ENCODE data around the gene GRIK4. TPM values are rescaled to one million over a fixed set of nuclear protein-coding genes. Genes with fewer than 3 reads are reported as not detected.

Gene GRIK4
- polyA plus RNA-seq, 3 donors = under 0.01 to 0.15 (median 0.01) TPM

DNA sequence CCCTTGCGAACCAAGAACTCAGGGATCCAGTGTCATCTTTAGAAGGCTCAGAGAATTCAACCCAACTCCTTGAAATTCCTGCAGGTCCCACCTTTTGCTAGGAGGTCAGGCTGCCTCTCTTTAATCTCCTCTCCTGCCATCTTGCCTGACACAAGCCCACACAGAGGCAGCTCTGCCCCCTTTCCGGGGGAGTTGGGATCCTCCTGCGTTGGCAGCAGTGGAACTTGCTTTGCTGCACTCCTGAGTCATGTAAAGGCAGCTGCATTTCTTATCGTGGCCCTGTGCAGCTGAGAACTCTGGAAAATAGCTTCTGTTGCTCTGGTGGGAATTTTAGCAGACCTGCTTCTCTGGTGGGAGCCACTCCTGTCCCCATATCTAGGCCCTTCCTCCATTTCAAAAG is 370.0 kb downstream of the GRIK4 start:
- 45 to 72% (median 68%) methylated on average over 4 of the region's 4 CpGs for WGBS, 3 donors
- no peak overlapping the region for H3K27ac ChIP-seq (ENCODE audit: low read depth, low read length)

DNA sequence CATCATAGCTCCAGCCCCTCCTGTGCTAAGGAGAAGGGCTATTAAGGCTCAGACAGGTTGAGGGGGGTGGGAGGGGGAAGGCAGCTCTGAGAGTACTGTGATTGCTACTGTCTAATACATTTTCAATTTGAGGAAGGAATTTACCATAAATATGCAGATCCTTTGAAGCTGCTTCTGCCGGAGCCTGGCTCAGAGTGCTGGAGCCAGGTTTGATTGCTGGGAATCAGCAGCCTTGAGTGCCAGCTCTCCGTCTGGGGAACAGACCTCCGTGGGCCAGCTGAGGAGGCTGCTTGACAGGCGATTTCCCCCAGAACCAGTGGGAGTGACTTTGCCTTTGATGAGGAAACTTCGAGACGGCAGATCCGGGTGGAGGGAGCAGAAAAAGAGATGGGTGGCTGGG is 370.6 kb downstream of the GRIK4 start:
- WGBS, 3 donors = 44 to 46% (median 45%) methylated on average over 7 of the region's 7 CpGs
- no peak overlapping the region for H3K27ac ChIP-seq (ENCODE audit: low read depth, low read length)

DNA sequence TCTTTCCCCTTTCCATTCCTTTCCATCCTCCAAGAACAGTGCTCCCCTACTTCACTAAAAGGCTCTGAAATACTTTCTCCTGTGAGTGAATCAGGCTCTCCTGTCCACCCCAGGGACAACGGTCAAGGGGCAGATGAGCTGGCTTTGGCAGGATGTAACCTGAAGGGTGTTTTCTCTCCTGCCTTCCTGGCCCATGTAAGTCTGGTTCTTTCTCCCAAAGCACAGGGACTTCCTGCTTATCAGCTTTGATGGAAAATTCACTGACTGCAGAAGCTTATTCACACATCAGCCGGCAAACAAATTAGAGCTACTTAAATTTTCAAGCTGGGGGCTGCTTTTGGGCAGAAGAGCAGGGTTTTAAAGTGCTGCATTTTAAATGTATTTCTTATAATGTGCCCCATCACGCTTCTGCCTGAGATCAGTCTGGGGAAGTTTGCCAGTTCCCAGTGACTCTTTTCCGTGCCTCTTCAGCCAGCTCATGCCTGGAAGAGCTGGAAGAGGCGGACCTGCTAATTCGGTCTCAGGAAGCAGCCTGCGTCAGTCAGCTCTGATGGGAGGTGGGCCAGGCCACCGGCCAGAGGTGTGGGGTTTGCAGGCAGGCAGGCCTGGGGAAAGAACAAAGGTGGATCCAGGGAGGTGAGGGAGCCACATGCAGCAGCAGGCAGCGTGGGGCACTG is 372.0 kb downstream of the GRIK4 start:
- no peak overlapping the region for H3K27ac ChIP-seq (ENCODE audit: low read depth, low read length)
- 34 to 48% (median 42%) methylated on average over 9 of the region's 9 CpGs for WGBS, 3 donors

DNA sequence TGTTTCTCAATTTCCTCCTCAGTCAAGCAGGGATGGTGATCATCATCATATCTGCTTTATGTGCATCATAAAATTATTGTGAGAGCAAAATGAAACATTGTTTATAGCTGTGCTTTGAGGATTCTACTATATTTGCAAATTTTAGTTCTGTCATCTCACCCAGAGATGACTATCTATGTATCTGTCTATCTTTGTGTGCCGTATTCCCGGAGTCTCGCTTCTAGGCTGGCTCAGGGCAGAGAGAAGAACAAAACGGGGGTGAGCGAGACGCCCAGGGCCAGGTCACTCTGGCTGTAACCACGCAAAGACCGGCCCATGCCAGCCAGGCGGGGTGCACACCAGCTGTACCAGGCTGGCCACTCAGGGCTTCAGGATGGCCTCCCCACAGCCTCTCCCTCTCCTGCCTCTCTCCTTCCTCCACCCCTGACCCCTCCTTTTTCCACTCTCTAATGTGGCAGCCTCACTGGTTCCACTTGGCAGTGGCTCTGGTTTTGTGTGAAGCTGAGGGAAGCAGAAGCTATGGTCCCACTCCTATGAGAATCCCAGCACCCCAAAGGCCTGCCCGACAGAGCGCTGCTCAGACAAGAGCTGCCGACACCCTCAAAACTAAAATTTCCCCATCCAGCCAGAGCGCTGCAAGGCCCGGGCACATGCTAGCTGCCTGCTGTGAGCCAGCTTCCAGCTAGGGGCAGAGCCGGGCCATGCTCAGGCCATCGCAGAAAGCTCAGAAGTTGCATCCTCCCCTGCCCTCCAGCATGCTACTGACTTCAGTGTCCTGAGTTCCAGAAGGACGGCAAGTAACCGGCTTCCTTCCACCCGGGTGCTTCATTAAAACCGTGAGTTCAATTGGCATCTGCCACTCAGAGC is 372.8 kb downstream of the GRIK4 start:
- WGBS, 3 donors = 89 to 92% (median 91%) methylated on average over 20 of the region's 20 CpGs
- no peak overlapping the region for H3K27ac ChIP-seq (ENCODE audit: low read depth, low read length)

DNA sequence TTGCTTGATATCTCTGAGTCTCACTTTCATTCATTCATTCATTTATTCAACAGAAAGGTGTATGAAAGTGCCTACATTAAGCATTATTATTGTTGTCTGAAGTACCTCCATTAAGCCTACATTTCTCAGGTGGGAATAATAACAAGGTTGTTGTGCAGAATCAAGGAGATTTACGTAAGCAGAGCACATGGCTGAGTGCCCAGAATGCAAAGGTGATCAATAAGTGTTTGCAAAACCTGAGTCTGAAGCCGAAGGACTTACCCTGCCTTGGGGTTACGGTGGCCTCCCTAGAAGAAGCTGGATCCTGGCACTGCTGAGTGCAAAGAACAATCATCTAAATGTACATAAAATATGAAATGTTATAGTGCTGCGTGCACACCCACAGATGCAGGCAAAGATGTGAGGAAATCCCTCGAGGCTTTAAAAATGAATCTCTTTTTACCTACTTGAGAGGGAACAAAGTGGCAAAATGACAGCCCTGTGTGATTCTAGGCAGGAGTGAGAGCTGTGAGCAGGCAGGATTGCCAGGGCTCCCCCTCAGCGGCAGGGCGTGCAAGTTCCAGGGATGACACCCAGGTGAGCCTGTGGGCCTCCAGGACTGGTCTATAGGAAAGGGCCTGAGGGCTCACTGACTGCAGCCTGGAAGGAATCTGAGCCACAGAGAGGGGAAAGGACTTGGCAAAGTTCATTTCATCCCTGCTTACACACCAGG is 379.2 kb downstream of the GRIK4 start:
- WGBS, 3 donors = 47 to 88% (median 86%) methylated on average over 7 of the region's 7 CpGs
- H3K27ac ChIP-seq (ENCODE audit: low read depth, low read length) = no peak overlapping the region

DNA sequence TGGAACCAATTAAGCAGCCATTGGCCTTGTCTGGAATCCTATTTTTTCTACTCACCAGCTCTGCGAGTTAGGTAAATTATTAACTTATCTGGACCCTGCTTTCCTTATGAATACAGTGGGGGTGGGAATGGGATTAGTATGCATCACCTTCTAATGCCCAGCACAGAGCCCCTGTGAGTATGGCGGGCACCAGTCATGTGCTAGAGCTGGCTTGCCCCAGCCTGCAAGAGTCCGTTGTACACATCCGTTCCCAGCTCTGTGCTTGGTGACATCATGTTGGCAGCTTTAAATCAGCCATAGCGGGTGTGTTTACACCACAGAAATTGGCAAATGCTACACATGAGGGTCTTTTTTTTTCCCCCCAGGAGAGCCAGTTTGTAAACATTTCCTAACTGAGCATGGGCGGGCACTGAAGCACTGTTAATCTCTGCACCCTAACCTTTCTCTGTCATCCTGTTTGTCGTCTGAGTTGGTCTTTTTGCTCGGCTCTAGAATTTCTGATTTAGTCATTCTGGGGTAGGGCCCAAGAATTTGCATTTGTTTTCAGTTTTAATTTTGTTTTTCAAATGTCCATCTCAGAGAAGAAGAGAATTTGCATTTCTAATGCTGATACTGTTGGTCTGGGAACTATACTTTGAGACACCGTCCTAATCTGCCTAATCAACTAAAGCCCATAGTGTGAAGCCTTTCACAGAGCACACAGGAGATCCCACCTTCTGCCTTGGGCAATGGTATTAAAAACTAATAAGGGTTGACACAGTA is 382.1 kb downstream of the GRIK4 start:
- 77 to 87% (median 84%) methylated on average over 9 of the region's 9 CpGs for WGBS, 3 donors
- H3K27ac ChIP-seq (ENCODE audit: low read depth, low read length) = no peak overlapping the region

DNA sequence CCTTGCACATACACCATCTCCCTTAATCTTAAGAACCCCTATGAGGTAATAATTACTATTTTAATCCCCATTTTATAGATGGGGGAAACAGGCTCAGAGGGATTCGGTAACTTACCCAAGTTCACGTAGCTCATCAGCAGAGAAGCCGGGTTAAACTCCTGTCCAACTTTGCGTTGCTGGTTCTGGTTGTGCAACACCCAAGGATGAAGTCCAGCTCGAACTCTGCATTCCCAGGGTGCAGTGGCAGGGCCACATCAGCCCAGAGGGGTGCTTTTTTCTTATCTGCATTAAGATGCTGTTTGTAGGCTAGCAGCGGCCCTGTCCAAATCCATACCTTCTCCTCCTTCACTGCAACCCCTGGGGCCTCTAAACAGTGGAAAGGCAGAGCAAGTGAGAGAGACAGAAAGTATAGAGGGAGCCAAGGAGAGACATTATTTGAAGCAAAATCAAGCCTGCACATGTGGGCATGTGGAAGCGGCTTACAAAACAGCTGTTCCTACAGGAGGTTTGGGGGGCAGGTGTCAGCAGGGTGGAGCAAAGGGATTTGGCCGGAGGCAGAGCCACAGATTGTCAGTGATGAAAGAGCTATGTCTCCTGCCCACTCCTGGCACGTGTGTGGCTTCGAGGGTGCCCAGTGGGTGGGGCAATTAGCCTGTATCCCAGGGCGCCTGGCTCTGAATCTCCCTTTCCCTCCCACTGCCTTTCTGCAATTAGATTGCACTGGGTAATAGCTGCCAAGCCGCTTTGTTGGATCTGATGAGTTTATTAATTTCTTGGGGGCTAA is 382.8 kb downstream of the GRIK4 start:
- 66 to 71% (median 68%) methylated on average over 12 of the region's 12 CpGs for WGBS, 3 donors
- H3K27ac ChIP-seq (ENCODE audit: low read depth, low read length) = no peak overlapping the region

DNA sequence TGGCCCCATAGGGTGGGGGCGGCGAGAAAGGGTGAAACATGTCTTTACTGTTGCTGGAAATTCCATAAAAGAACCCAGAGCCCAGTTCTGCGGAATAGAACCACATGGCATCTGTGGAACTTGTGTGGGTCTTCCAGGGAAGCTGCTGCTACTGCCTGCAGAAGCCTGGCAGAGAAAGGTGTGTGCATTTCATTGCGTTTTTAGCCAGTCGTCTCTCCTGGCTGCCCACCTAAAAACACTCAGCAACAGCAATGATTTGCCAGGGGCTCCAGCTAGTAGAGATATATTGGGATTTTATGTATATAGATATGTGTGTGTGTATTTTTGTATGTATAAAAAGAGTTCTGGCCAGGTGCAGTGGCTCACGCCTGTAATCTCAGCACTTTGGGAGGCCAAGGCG is 385.1 kb downstream of the GRIK4 start:
- no peak overlapping the region for H3K27ac ChIP-seq (ENCODE audit: low read depth, low read length)
- 87 to 97% (median 94%) methylated on average over 7 of the region's 7 CpGs for WGBS, 3 donors

DNA sequence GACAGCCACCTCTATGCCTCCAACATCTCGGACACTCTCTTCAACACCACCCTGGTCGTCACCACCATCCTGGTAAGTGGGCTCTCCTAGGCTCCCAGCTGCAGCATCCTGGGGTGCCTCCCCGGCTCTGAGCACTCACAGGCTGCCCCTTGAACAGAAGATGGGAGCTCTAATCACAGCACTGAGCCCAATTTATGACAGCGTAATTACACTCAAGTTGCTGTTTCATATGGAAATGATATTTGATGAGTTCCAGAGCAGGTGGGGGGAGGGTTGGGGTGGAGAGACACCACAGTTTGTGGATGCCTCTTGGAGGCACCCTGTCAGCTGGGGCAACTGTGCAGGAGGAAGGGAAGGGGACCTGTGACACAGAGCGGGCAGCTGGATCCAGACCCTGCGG is 387.0 kb downstream of the GRIK4 start:
- WGBS, 3 donors = 75 to 79% (median 78%) methylated on average over 6 of the region's 6 CpGs
- no peak overlapping the region for H3K27ac ChIP-seq (ENCODE audit: low read depth, low read length)

DNA sequence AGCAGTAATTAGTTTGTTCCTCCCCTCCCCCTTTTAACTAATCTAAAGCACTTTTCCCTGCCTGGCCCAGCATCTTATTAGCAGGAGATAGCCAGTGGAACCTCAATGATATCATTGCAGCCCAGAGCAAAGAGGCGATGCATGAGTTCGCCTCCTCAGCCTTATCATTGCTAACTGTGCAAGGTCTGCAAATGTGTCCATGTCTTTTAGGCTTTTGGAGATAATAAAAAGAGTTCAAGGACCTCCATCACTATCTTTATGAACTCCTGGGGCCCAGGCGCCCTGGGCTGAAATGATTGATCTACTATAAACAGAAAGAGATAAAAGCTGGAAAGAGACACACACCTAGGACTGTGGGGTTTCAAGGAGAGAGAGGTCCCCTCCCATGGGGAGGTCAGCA is 388.2 kb downstream of the GRIK4 start:
- H3K27ac ChIP-seq (ENCODE audit: low read depth, low read length) = no peak overlapping the region
- 66 to 88% (median 88%) methylated on average over 3 of the region's 3 CpGs for WGBS, 3 donors

DNA sequence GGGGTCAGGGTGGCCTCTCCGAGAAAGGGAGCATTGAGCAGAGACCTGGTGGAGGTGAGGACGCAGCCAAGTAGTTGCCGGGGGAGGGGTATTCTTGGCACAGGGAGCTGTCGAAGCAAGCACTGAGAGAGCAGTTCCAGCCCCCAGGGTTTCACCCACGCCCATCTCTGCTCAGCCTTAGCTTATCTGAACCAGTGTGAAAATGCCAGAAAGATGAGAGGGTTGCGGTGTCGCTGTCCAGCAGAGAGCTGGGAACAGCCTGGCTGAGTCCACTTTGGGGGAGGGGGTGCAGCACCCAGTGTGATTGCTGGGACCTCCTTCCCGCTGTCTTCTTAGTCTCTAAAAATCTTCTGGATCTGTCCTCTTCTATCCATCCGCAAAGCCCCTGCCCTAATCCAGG is 389.1 kb downstream of the GRIK4 start:
- 37 to 57% (median 48%) methylated on average over 9 of the region's 9 CpGs for WGBS, 3 donors
- H3K27ac ChIP-seq (ENCODE audit: low read depth, low read length) = no peak overlapping the region

DNA sequence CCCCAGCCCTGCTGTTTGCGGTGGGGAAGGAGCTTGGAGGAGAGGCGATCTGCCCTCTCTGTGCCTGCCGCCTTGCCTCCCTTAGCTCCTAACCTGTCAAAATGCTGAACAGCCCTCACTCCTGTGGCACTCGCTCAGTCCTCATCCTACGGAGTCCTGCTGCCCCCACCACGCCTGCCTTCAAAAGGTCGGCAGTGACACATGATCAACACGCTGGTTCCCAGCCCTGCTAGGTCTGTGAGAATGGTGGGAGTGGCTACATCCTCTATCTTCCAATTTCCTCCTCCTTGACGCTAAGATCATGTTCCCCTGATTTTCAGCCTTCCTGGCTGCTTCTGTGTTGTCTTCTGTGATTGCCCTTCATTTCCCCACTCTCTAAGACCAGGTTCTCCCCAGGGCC is 392.1 kb downstream of the GRIK4 start:
- no peak overlapping the region for H3K27ac ChIP-seq (ENCODE audit: low read depth, low read length)
- 33 to 45% (median 40%) methylated on average over 9 of the region's 9 CpGs for WGBS, 3 donors

DNA sequence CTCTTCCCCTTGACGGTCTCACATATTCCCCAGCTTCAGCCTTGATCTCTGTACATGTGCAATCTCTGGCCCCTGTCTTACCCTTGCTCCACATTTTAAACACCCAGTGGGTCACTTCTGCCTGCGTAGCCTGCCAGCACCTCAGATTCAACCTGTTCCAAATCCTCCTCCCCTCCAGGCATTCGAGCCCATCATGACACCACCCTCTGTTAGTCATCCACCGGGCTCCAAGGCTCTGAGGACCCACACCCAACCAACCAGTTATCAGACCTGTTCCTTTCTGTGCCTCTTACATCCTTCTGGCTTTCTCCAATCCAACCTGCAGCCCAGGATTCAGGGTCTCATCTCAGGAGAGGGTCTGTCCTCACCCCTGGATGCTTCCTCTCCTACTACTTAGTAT is 392.6 kb downstream of the GRIK4 start:
- 60 to 68% (median 68%) methylated on average over 4 of the region's 4 CpGs for WGBS, 3 donors

DNA sequence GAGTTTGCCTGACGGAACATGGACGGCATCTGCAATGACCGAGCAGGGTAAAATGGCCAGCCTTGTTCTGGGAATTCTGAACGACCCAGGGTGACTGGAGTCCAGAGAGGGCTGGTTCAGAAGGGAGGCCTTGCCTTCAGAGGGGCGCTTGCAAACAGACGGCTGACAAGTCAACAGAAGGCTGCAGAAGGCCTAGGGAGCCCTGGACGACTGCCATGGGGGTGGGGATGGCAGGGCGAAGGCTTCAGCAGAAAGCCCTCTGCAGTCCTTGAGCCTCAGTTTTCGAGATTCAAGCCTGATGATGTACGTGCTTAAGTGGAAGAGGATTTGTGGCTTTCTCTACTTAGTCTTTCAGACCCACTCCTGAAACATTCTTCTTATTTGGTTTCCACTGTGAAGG is 395.2 kb downstream of the GRIK4 start:
- H3K27ac ChIP-seq (ENCODE audit: low read depth, low read length) = no peak overlapping the region
- WGBS, 3 donors = 66 to 85% (median 83%) methylated on average over 10 of the region's 10 CpGs

More for the DNA sequence above, 392.6 kb downstream of the GRIK4 start:
- H3K27ac ChIP-seq (ENCODE audit: low read depth, low read length) = no peak overlapping the region

DNA sequence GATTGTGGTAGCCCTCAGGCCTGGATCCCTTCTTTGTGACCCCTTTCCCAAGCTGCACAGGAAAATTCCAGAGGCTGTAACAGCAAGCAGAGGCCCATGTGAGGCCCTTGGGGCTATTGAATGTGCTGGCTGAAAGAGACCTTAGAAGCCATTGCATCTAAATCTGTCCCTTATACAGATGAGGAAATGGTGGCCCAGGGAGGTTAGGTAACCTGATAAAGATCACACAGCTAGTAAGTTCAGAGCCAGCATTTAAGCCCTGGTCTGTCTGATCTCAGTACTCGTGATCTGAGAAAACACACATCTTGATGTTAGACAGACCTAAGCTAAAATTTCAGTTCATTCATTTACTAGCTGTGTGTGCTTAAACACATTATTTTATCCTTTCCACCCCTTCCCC is 396.4 kb downstream of the GRIK4 start:
- WGBS, 3 donors = 81 to 89% (median 86%) methylated on average over 1 of the region's 1 CpG
- no peak overlapping the region for H3K27ac ChIP-seq (ENCODE audit: low read depth, low read length)

DNA sequence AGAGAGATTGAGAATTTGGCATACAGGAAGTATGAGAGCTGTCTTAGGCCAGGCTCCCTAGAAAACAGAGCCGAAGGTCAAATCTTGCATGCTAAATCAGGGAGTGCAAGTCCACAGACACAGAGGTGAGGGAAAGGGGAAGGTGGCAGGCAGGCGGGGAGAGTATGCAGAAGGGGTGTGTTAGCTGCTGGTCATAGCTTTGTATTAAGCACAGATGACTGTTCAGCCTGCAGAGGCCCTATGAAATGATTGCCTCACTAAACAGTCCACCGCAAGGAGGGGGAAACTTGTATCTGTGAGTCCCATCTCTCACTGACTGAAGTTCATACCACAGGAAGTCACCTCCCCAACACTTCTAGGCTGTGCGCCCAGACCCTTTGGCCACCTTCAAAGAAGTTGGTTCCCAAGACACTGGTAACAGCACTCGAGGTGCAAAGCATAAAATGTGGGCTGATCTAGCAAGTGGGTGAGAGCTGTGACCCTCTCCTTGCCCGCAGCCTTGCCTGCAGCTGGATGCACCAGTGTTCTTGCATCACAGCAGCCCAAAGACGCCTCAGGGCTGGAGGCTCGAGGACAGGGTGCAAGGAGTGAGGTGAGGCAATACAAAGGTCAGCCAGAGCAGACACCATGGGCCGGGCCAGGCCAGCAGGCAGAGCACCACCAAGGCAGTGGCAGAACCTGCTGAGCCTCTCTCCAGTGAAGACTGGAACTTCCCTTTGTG is 397.1 kb downstream of the GRIK4 start:
- WGBS, 3 donors = 38 to 57% (median 40%) methylated on average over 9 of the region's 9 CpGs
- H3K27ac ChIP-seq (ENCODE audit: low read depth, low read length) = no peak overlapping the region

DNA sequence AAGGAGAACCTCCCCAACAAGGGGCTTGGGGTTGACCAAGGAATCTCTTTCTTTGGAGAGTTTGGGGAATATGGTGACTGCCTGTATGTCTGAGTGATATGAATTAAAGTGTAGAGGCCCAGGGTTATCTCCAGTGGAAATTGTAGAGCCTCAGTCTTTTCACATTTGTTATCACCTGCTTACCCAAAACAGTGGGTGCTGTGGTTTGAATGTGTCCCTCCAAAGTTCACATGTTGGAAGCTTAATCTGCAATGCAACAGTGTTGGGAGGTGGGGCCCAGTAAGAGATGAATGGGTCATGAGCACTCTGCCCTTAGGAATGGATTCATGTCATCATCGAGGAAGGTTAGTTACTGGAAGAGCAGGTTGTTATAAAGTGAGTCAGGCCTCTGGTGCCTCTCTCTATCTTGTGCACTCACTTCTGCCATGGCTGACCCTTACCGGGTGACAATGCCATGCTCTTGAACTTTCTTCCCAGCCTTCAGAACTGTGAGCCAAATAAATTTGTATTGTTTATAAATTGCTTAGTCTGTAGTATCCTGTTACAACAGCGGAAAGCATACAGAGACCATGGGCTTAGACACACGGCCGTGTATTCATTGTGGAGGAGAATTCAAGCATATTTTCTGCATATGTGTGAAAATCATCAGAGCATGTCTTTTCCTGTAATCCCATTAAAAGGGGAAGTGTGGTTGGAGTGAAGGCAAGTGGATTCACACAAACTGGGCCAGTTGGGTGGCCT is 398.3 kb downstream of the GRIK4 start:
- WGBS, 3 donors = 86 to 90% (median 86%) methylated on average over 5 of the region's 5 CpGs

More for the DNA sequence above, 398.3 kb downstream of the GRIK4 start:
- H3K27ac ChIP-seq (ENCODE audit: low read depth, low read length) = no peak overlapping the region
